ENCODE data around the gene CLTA. TPM values are rescaled to one million over a fixed set of nuclear protein-coding genes. Genes with fewer than 3 reads are reported as not detected.

The CLTA gene
- polyA plus RNA-seq, 1 donor from 2014 or later = 420 TPM

- no peaks in the 10 kb centered on the region for H3F3A ChIP-seq (ENCODE audit: insufficient read depth, low read length, poor library complexity, severe bottlenecking)
- no peak overlapping the region for H3K4me3 ChIP-seq (ENCODE audit: low read length)
- H3K9me3 ChIP-seq (ENCODE audit: low read length) = no peaks in the 10 kb centered on the region
- H3K36me3 ChIP-seq (ENCODE audit: insufficient read depth, low read length) = no peaks in the 10 kb centered on the region
- H3K27me3 ChIP-seq (ENCODE audit: insufficient read depth, low read depth, low read length) = no peaks in the 10 kb centered on the region
- no peak overlapping the region for H3K9ac ChIP-seq (ENCODE audit: low read length)
- H3K4me2 ChIP-seq (ENCODE audit: low read length) = no peak overlapping the region
- H3K9me2 ChIP-seq (ENCODE audit: insufficient read depth, low read length) = no peaks in the 10 kb centered on the region
- no peak overlapping the region for H3K27ac ChIP-seq (ENCODE audit: low read length)
- no peaks in the 10 kb centered on the region for H4K20me1 ChIP-seq (ENCODE audit: insufficient read depth)
- TF ChIP-seq POLR2AphosphoS5 (IDR thresholded peaks at IDR 0.05) (no peak), MXI1 (conservative IDR thresholded peaks at IDR 0.05; ENCODE audit: poor library complexity, severe bottlenecking) (no peak), REST (IDR thresholded peaks at IDR 0.05; ENCODE audit: borderline replicate concordance) (no peak), EP300 (conservative IDR thresholded peaks at IDR 0.05; ENCODE audit: poor library complexity, severe bottlenecking) (no peak)
- no peaks in the 10 kb centered on the region for H3K79me2 ChIP-seq (replicated peaks; ENCODE audit: insufficient read depth, low read length)
- no peak overlapping the region for H2AFZ ChIP-seq (ENCODE audit: low read depth, low read length)
Observed at GRCh38 chr9:36173861-36174260, 16.9 kb upstream of the CLTA start.

GRCh38 chr9:36174271-36174670 lies 16.4 kb upstream of the CLTA start:
- no peaks in the 10 kb centered on the region for H3K27me3 ChIP-seq (ENCODE audit: insufficient read depth, low read depth, low read length)
- no peak overlapping the region for H2AFZ ChIP-seq (ENCODE audit: low read depth, low read length)
- no peaks in the 10 kb centered on the region for H3F3A ChIP-seq (ENCODE audit: insufficient read depth, low read length, poor library complexity, severe bottlenecking)
- no peaks in the 10 kb centered on the region for H3K79me2 ChIP-seq (replicated peaks; ENCODE audit: insufficient read depth, low read length)
- H4K20me1 ChIP-seq (ENCODE audit: insufficient read depth) = no peaks in the 10 kb centered on the region
- H3K9me2 ChIP-seq (ENCODE audit: insufficient read depth, low read length) = no peaks in the 10 kb centered on the region
- H3K4me2 ChIP-seq (ENCODE audit: low read length) = no peak overlapping the region
- no peaks in the 10 kb centered on the region for H3K36me3 ChIP-seq (ENCODE audit: insufficient read depth, low read length)
- no peak overlapping the region for H3K9ac ChIP-seq (ENCODE audit: low read length)
- H3K27ac ChIP-seq (ENCODE audit: low read length) = no peak overlapping the region
- H3K9me3 ChIP-seq (ENCODE audit: low read length) = no peaks in the 10 kb centered on the region
- TF ChIP-seq MXI1 (conservative IDR thresholded peaks at IDR 0.05; ENCODE audit: poor library complexity, severe bottlenecking) (no peak), REST (IDR thresholded peaks at IDR 0.05; ENCODE audit: borderline replicate concordance) (no peak), EP300 (conservative IDR thresholded peaks at IDR 0.05; ENCODE audit: poor library complexity, severe bottlenecking) (no peak), POLR2AphosphoS5 (IDR thresholded peaks at IDR 0.05) (no peak), EZH2 (IDR thresholded peaks at IDR 0.05; ENCODE audit: borderline replicate concordance, insufficient read depth, low read length, poor library complexity, severe bottlenecking) (no peak), CTCF (IDR thresholded peaks at IDR 0.05; ENCODE audit: poor library complexity, severe bottlenecking) (no peak), TAF1 (IDR thresholded peaks at IDR 0.05; ENCODE audit: low read depth) (no peak), SMC3 (conservative IDR thresholded peaks at IDR 0.05; ENCODE audit: poor library complexity) (no peak)
- no peak overlapping the region for H3K4me3 ChIP-seq (ENCODE audit: low read length)

Data from neural cell (in vitro differentiated cells).